Activated CD4-positive, CD25-positive, alpha-beta regulatory T cell treated with anti-CD3 and anti-CD28 coated beads, Interleukin-2, amount 50 U/mL, for 72 hours (primary cell): Measurements from ENCODE around the gene LYRM7.
A peak's percentile ranks its signal among the peaks of the same experiment; 100 is the strongest.
"Not testable (repeated sequence)": the region's sequence is repeated elsewhere in the genome, so short reads cannot be mapped to it uniquely, and the experiment has no call there.

Source experiments
- DNase-seq: peaks from one replicate; pipeline ENCODE4 v3.0.0; 2021

Gene LYRM7

GRCh38 chr5:131170540-131171275, at the start of gene LYRM7:
Gene LYRM7, plus strand, starts transcription at chr5:131170944. Its CDS starts 77 bp downstream, at chr5:131171021.
- DNase-seq = peak; percentile 87

- not testable (repeated sequence) for DNase-seq
Measured at GRCh38 chr5:131127244-131127643, 43.5 kb upstream of the LYRM7 start.

GRCh38 chr5:131129306-131129705, 41.4 kb upstream of the LYRM7 start:
- no peak for DNase-seq

GRCh38 chr5:131133091-131133490, 37.7 kb upstream of the LYRM7 start:
- not testable (repeated sequence) for DNase-seq

GRCh38 chr5:131138406-131138805, 32.3 kb upstream of the LYRM7 start:
- DNase-seq = not testable (repeated sequence)

- DNase-seq = no peak
Measured at GRCh38 chr5:131139321-131139720, 31.4 kb upstream of the LYRM7 start.

GRCh38 chr5:131142970-131143617, 27.6 kb upstream of the LYRM7 start:
- no peak for DNase-seq

- no peak for DNase-seq
Measured at GRCh38 chr5:131147258-131147657, 23.5 kb upstream of the LYRM7 start.

- no peak for DNase-seq
Measured at GRCh38 chr5:131148835-131149234, 21.9 kb upstream of the LYRM7 start.

GRCh38 chr5:131150408-131150807, 20.3 kb upstream of the LYRM7 start:
- no peak for DNase-seq

GRCh38 chr5:131151216-131151615, 19.5 kb upstream of the LYRM7 start:
- no peak for DNase-seq

GRCh38 chr5:131156385-131156784, 14.4 kb upstream of the LYRM7 start:
- no peak for DNase-seq

- no peak for DNase-seq
Measured at GRCh38 chr5:131156957-131157356, 13.8 kb upstream of the LYRM7 start.

GRCh38 chr5:131160134-131160533, 10.6 kb upstream of the LYRM7 start:
- DNase-seq = no peak

- no peak for DNase-seq
Measured at GRCh38 chr5:131163276-131164119, 7.2 kb upstream of the LYRM7 start.

GRCh38 chr5:131164191-131165118, 6.3 kb upstream of the LYRM7 start:
- peak; percentile 77 for DNase-seq

- DNase-seq = peak; percentile 95
Measured at GRCh38 chr5:131165119-131165727, 5.5 kb upstream of the LYRM7 start, which contains the start of gene HINT1. Gene HINT1, minus strand, starts transcription at chr5:131165256. Its CDS starts 51 bp downstream, at chr5:131165205.

- DNase-seq = no peak
Measured at GRCh38 chr5:131167615-131168014, 3.1 kb upstream of the LYRM7 start.

GRCh38 chr5:131169810-131170539, 769 bp upstream of the LYRM7 start:
- DNase-seq = no peak

GRCh38 chr5:131171276-131171810, 599 bp downstream of the LYRM7 start:
- no peak for DNase-seq

- DNase-seq = no peak
Measured at GRCh38 chr5:131180407-131180806, 9.7 kb downstream of the LYRM7 start.
